ENCODE data around the gene CDH2.

Gene CDH2

DNA sequence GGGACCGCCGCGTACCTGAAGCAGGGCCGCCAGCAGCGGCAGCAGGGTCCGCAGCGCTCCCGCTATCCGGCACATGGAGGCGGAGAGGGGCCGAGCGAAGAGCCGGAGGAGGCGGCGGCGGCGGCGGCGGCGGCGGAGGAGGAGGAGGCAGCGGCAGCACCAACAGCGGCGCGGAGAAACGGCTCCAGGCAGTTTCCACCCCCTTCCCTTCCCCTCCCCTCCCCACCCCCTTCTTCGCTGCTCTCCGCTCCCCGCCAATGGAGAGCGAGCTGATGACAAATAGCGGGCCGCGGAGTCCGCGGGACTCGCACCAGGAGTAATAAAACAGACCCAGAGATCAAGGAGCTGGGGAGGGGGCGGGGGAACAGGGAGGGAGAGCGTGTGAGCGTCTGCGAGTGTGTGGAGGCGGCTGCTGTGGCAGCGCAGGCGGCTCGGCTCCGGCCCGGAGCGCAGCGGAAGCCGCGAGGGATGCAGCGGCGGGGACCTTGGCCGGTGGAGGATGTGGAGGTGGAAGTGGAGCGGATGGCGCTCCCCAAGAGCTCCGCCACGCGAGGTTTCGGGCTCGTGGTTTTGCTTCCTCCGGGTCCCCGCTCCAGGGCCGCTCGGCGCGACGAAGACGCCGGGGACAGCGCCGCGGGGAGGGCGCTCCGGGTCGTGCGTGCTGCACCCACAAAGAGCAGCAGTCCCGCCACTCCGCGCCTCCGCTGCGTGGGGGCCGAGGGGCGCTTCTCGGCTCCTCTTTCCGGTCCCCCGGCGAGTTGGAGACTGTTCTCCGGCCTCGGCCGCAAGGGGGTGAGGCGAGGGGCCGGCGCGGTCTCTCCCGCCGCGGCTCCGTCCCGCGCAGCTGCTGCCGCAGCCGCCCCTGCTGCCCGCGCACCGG, at the start of gene CDH2:
TSS of gene CDH2 (minus strand) at position 183 of the 880 bp plus-strand sequence. CDS start at position 75, 108 bp downstream.
- no peak for DNase-seq

DNA sequence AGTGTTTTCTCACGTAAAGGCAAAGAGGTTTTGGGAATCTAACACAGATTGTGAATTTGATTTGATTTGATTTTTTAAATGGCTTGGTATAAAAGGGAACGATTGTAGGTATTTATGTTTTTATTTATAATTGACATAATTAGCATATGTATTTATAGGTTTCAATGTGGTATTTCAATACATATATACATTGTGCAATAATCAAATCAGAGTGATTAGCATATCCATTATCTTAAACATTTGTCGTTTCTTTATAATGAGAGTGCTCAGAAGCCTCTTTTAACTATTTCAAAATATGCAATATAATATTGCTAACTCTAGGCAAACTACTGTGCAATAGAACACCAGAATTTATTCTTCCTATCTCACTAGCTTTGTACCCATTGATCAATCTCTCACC, 35.1 kb upstream of the CDH2 start:
- DNase-seq = no peak

DNA sequence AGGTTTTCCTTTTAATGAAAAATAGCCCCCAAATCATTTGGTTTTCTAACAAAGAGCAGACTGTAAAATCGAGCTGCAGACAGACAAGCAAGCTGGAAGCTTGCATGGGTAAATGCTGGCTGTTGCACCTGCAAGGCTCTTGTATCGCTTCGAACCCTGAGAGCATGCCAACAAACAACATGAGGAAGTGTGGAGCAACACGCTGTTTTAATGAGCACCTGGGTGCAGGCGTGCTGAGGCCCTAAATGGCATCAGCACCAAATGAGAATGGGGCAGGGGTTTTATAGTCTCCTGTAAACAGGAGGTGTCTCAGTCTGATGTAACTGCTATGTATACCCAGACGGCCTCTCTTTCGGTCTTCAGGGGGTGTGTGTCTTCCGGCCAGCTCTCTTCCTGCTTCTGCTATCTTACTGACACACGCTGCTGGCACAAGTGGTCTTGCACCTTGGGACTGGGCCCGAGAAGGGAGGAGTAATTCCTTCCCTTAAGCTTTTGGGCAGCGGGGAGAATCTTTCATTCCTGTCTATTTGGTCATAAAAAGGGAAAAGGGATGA, 31.9 kb upstream of the CDH2 start:
- DNase-seq = no peak

DNA sequence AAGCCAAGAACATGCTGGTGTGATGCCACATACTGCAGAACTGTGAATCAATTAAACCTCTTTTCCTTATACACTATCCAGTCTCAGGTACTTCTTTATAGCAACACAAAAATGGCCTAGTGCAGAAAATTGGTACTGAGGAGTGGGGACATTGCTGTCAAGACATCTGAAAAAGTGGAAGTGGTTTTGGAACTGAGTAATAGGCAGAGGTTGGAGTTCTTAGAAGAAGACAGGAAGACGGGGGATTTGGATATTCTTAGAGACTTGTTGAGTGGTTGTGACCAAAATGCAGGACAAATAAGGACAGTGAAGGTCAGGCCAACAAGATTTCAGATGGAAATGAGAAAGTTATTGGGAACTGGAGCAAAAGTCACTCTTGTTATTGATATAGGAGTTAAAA, 31.3 kb upstream of the CDH2 start:
- DNase-seq = no peak

DNA sequence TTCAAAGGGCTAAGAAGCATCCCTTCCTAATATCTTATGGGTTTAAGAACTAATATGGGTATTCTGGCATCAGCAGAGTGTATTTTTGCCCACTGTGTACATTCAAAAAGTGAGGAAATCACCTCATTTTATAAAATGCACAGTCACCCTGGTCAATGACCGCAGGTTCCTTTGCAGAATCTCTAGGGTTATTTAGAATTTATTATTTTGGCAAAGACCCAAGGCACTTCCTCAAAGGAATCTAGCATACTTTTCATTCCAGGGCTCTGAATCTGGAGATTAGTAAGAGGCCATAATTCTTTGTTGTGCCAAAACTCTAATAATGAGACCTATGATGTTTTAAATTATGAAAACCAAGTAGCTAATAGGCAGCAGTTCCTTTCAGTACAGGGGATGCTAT, 27.2 kb upstream of the CDH2 start:
- no peak for DNase-seq

DNA sequence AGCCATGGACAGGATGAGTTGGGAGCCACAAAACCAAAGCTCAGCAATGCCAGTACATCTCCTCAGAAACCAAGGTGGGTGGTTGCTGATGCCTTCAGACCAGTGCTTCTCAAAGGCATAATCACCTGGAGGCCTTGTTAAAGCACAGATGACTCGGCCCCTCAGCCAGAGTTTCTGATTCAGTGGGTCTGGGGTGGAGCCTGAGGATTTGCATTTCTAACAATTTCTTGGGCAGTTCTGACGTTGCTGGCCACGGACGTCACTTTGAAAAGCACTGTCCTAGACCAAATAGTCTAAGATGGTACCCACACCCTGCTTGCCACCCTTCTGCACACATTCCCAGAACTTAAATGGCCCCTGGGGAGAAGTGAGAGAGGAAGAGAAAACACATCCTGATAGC, 24.1 kb upstream of the CDH2 start:
- DNase-seq = no peak

DNA sequence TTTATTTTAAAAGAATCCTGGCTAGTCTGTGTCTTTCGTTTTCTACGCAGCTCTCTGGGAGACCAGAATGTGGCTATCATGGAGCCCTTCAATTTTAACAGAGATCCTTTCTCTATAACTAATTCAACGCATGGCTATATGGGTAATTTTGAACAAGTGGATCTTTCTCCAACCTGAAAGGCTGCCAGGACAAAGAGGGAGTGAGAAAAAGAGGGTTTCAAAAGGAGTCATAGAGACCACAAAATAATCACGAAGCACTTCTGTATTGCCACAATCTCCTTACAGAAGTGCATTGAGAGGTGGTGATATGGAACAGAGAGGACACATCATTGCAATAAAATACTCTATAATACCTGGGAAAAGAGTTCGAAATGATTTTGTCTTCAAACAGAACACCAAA, 21.7 kb upstream of the CDH2 start:
- DNase-seq = no peak

DNA sequence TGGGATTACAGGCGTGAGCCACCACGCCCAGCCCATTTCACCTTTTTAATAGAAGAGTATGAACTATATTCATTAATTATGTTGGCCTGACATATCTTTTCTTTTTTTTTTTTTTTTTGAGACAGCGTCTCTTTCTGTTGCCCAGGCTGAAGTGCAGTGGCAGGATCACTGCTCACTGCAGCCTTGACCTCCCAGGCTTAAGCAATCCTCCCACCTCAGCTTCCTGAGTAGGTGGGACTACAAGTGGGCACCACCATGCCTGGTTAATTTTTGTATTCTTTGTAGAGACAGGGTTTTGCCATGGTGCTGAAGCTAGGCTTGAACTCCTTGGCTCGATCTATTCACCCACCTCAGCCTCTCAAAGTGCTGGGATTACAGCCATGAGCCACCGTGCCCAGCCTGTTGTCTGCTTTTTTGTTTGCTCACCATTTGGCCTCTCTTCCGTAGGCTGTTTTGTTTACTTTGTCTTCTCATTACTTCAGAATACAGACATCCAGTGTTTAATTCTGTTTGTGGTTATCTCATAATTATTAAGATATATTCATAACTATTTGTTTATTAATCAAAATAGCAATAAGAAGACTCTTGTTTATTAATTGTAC, 16.3 kb upstream of the CDH2 start:
- no peak for DNase-seq

DNA sequence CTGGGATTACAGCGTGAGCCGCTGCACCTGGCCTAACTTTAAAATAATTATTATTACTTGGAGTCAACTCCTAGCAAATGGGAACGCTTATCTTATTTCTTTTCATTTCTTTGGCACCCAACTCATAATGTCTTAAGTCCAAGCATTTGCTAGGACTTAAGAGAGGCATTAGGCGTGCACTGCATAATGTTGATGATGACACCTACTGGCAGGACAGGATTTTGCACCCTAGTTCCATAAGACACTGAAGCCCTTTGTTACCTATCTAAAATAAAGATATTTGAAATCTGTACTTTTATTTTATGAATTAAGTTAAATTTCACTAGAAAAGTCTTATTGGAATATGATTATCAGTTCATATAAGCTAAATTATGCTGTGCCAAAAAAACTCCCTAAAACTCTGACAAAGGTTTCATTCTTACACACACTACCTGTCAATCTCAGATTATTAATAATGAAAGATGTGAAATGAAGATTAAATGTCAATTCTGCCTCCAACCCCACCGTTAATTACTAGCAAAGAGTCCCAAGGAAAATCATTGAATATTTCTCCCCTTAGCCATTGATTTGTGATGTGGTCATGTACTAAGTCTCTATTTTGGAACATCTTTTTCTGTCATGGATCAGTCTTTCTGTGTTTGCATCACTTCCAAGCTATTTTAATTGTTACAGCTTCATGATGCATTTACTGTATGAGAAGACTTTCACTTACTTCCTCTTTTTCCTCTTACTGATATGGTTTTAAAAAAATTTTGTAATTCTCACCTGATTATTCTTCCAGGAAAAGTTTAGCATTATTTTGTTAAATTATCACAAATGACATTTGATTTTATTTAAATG, 12.7 kb upstream of the CDH2 start:
- DNase-seq = no peak

DNA sequence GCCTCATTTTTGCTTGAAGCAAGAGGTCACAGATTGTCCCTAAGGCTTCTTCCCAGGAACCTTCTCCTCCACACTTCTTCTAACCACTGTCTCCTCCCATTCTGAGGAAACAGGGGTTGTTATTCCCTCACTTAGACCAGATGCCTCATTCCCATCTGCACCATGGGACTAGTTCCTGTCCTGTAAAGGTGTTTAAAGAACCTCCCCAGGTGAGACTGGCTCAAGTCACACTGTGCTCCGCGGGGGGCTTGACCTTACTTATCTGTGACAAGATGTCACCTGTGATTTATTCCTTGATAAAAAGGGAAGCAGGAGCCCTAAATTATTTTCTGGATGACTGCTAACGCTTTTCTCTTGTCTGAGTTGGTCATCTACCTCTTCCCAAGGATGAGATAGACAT, 8.2 kb upstream of the CDH2 start:
- no peak for DNase-seq

DNA sequence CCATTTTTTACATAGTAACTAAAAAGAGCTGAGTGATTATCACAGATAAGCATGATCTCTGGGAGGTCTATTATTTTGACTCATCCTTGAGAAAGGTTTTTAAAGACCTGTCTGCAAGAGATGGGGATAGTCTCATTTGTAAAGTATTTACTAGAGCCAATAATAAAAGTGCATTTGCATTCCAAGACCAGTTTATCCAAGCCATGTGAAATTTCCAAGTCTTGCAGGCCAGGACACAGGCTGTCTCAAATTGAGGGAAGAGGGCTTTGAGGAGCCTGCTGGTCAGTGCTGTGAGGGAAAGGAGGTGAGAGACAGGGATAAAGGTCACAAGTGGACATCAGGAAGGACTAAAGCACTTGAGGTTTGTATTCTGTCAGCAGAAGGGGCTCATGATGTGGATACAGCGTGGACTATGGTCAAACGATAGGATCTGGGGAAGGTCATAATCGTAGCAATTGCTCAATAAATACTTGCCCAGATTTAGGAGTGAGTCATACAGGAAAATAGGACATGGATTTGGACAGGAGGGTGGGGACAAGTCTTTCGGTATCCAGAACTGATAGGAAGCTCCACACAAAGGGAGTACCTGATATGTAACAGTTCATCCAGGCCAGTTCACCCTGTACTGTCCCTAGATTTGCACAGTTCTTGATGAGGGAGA, 6.6 kb upstream of the CDH2 start:
- DNase-seq = no peak

DNA sequence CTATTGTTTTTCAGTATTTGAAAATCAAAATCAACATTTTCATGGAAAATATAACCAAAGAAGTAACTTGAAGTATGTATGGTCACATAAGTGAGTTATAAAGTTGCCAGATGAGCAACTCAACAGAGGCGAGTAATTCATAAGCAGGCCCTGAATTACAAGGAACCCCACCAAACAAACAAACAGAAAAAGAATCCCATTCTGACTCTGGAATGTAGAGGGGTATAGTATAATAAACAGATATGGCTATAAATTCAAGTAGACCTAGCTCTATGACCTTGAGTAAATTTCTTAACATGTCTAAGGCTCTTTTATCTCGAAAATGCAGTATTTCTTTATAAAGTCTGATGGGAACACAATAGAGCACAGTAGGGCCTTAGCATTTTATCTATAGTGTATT, 4.7 kb upstream of the CDH2 start:
- DNase-seq = no peak

DNA sequence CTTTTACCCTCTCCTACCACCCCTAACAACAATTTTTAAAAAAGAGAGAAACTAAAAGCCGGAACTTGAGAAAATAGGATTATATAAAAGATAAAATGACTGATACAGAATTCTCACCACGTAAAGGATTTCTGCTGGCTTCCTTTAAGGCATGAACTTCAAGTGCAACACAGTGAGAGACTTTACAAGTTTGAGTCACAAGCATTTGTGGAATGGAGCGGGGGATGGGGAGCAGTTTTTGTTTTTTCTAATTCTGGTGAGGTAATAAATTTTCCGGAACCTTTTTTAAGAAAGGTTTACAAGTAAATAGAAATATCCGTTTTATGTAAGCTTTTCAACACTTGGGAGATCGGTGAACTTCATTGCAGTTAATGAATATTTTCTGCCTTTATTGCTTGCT, 1.8 kb upstream of the CDH2 start:
- DNase-seq = no peak

DNA sequence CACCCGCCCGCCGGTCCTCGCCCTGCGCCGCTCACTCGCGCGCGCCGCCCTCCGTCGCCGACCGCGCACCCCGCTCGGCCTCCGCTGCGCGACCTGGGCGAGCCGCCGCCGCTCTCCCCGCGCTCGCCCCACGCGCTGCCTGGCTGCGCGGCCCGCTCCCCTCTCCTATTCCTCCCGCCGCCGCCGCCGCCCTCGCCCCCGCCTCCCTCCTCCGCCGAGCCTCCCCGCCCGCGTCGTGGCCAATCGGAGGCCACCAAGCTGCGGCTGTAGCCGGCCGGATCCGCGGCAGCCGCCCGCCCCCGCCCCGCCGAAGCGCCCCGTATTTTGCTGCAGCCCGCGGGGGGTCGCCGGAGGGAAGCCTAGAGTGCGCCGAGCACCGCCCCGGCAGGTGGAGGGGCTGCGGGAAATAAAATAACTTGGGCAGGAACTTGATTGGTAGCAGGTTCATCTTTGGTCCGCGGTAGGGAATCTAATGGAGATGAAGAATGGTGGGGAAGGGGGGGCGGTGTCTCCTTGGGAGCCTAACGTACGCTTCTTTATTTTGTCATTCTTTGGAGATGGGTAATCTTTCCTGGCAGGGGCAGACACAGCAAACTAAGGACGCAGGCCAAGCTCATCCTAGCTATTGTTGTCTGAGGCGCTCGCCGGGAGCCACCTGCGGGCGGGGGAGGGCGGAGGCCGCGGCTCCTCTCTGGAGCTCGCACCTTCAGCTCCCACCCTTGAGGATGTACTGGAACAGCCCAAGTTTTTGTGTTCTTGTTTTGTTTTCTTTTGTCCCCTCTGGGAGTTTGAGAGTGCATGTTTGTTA, 1.1 kb upstream of the CDH2 start:
- no peak for DNase-seq

DNA sequence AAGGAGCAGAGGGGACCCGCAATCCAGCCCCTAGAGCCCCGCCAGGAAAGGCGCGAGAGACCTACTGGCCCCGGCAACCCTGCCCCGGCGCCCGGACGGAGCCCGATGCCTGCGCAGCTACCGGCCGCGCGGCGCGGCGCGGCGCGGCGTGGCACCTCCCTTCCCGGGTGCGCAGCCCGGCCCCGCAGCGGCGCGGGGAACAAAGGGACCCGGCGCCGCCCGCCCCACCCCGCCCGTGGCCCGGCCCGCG, 307 bp downstream of the CDH2 start:
- DNase-seq = no peak

DNA sequence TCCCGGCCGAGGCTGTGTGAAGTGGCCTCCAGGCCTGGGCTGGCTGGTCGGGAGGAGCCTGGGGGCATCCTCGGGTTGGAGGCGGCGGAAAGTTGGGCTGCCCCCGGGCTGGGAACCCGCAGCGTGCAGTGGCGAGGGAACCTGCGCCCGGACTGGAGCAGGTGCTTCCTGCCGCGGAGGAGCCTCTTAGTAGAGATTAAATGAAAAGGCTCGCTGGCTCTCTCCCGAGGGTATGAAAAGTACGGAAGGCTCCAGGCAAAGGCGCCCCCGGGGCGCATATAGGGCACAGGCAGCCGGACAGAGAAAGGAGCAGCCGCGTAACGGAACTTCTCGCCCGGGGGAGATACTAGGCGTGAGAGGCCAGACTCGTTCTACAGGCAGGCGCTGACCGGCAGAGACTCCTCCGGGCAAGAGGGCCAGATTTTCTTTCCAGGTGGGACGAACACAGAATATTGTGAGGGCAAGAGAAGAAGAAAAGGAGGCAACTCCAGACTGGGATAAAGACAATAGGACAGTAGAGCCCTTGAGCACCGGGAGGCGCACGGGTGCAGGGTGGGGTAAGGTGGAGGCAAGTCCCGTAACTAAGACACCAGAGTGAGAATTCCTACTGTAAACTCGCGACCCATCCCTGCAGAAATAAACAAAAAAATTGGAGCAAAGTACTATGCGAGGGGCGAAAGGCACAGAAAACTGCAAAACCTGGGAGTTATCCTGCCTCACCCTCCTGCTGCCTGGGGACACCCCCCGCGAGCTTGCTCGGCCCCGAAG, 816 bp downstream of the CDH2 start:
- DNase-seq = no peak

DNA sequence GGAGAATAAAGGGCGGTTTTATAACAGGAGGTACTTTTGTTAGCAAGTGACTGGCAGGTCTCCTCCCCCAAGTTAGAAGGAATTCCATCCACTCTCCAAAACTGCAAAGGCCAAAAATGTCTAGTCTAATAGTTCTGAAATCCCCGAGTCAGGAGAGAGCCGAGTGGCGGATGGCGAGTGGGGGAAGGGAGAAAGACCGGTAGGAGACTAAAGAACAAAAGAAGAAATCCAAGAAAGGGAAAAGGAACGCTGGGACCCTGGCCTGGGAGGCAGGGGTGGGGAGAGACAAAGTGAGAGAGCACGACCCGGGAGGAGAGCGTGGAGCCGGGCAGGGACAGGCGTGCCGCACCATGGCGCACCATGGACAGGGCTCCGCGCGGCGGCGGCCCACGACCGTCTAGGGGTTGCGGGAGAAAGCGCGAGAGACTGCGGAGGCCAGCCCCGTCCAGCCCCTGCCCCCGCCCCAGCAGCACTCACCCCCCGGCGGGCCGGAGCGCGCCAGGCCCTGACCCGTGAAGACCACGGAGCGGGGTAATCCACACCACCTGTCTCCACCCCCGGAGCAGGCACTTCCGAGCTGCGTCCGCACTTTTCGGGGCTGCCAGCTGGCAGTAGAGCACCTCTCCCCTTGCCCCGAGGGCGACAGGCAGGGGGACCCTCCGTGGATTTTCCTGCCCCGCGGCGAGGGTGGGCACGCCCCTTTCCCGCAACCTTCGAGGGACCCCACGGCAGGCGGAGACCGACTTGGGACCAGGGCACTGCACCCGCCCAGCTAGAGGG, 1.6 kb downstream of the CDH2 start:
- DNase-seq = no peak

DNA sequence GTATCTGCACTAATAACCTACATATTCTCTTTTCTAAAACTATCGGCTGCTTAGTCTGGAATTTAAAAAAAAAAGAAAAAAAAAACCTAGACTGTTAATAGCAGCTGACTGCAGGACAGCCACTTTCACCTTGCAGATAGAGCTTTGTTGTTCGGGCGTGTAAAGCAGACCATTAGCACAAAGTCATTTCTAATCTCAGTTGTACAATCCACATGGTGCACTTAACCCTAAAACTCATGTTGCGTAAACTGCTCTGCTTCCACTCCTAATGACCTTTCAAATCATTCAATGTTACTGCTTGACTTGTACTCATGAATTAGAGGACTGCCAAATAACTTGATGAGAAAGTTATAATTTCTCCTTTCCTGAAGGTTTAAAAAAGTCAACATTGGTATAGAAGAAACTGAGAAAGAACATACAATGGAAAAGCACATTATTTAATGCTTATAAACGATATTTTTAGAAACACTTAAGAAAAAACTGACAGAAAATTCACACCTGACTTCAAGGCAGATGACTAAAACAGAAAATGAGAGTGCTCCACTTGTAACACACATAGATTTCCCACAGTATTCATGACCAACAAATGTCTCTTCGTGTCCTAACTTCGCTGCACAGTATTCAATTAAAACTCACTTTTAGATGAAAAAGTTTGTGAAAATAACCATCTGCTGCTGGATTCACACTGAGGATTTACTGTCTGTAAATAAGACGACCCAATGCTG, 2.6 kb downstream of the CDH2 start:
- DNase-seq = no peak

DNA sequence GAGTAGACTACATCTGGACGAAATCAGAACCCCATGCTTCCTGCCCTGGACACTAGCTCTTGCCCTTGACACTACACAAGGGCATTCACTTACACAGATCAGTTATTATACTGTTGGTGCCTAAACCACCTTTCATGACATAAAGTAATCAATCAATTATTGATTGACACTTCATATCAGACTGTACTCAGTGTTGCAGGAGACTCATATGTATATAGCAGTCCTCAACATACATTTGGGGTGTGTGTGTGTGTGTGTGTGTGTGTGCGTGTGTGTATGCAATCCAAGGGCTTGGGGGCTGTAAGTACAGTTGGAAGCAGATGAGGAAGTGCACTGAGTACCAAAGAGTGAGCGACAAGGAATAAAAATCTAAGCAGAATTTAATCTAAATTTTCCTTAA, 5.1 kb downstream of the CDH2 start:
- DNase-seq = no peak

DNA sequence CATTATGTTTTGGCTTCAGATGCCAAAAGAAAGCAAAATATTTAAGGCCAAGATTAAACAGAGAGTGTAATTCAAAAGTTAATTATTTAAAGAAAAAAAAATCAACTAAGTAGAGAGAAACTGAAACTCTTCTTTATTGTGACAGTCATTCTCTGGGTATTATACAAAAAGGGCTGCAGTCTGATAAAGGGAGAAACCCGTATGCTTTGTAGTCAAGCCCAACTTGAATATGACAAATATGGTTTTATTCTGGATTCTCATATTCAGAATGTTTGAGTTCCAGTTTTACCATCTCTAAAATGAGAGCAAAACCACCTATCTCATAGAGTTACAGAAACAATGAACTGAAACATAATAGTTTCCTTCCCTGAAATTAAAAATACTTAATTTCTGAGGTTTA, 8.2 kb downstream of the CDH2 start:
- no peak for DNase-seq
